Measurements from ENCODE around the gene TAX1BP1. TPM values are rescaled to one million over a fixed set of nuclear protein-coding genes. Genes with fewer than 3 reads are reported as not detected.
A peak's percentile ranks its signal among the peaks of the same experiment; 100 is the strongest.

The TAX1BP1 gene
- 100 to 1,000 TPM; 121 to 122 TPM for total RNA-seq
- polyA plus RNA-seq: 100 to 1,000 TPM in 2 of 3 donors, 10 to 100 TPM in 1; 98.9 to 131 (median 103) TPM
- 133 to 212 (median 141) reads per million in 6 experiments for total RNA-seq

GRCh38 chr7:27739909-27740448, at the start of gene TAX1BP1:
TSS of gene TAX1BP1 (plus strand) at chr7:27740162. CDS start at chr7:27748525, 8,363 bp downstream.
- H3K36me3 Mint-ChIP-seq: peaks cover 0 to 8% (median 0%) of the 10 kb centered on the region in 3 donors
- DNase-seq (peak; percentile 91 to 97 (median 94)), ATAC-seq (peak; percentile 88 to 89)
- H3K4me1 Mint-ChIP-seq: peaks cover 16 to 50% (median 43%) of the 10 kb centered on the region in 4 donors
- no peaks in the 10 kb centered on the region for H3K9me3 Mint-ChIP-seq
- H3K27me3 Mint-ChIP-seq: no peaks in the 10 kb centered on the region
- H3K27ac Mint-ChIP-seq: peak within 1 kb of the TSS; percentile 88 to 99 (median 98)
- POLR2A ChIA-PET: interaction anchor here (1.0 to 2.7 kb wide), 4 partner anchors 38 to 81 kb away, joined by 3 to 57 read pairs (median 4); partner anchors contain the start of gene HIBADH
- peak within 1 kb of the TSS; percentile 86 to 99 (median 98) for H3K4me3 Mint-ChIP-seq

- H3K9me3 Mint-ChIP-seq: peaks cover 0 to 13% (median 8%) of the 10 kb centered on the region in 9 donors
- peaks cover 2 to 9% (median 3%) of the 10 kb centered on the region in 3 donors for H3K36me3 Mint-ChIP-seq
- no peak for DNase-seq
- H3K27me3 Mint-ChIP-seq: peaks cover 2 to 25% (median 13%) of the 10 kb centered on the region in 5 donors
- ATAC-seq: no peak
- no peak overlapping the region for H3K4me3 Mint-ChIP-seq
- H3K4me1 Mint-ChIP-seq: no peaks in the 10 kb centered on the region
- POLR2A ChIA-PET: no interaction called here
- H3K27ac Mint-ChIP-seq: no peak overlapping the region
These were observed 49.3 kb upstream of the TAX1BP1 start for GRCh38 chr7:27690649-27691048.

GRCh38 chr7:27693794-27694193, 46.2 kb upstream of the TAX1BP1 start:
- no peak for DNase-seq
- POLR2A ChIA-PET: interaction anchor here (0.7 kb wide), 1 partner anchor 31 kb away, joined by 3 read pairs; no protein-coding TSS in a partner anchor
- no peak for ATAC-seq

GRCh38 chr7:27695096-27695495, 44.9 kb upstream of the TAX1BP1 start:
- Mint-ChIP-seq H3K27ac (no peak overlapping the region), H3K4me3 (no peak overlapping the region), H3K4me1 (peaks cover 0 to 11% (median 0%) of the 10 kb centered on the region in 4 donors), H3K9me3 (no peaks in the 10 kb centered on the region), H3K36me3 (no peaks in the 10 kb centered on the region), H3K27me3 (peaks cover 0 to 3% (median under 1%) of the 10 kb centered on the region in 5 donors)
- DNase-seq (no peak), ATAC-seq (no peak)
- POLR2A ChIA-PET: no interaction called here

More at GRCh38 chr7:27693794-27694193, 46.2 kb upstream of the TAX1BP1 start:
- Mint-ChIP-seq H3K4me3 (no peak overlapping the region), H3K27ac (no peak overlapping the region), H3K4me1 (peaks cover 0 to 11% (median 0%) of the 10 kb centered on the region in 4 donors), H3K27me3 (peaks cover 2 to 14% (median 9%) of the 10 kb centered on the region in 5 donors), H3K36me3 (no peaks in the 10 kb centered on the region), H3K9me3 (no peaks in the 10 kb centered on the region)

GRCh38 chr7:27697861-27698430, 42.0 kb upstream of the TAX1BP1 start:
- Mint-ChIP-seq H3K4me3 (no peak overlapping the region), H3K27ac (no peak overlapping the region), H3K27me3 (peaks cover 0 to 6% (median 4%) of the 10 kb centered on the region in 5 donors), H3K4me1 (peaks cover 0 to 11% (median 0%) of the 10 kb centered on the region in 4 donors), H3K36me3 (no peaks in the 10 kb centered on the region), H3K9me3 (no peaks in the 10 kb centered on the region)
- DNase-seq: peak in 1 of 10 donors; percentile 1
- no peak for ATAC-seq
- POLR2A ChIA-PET: no interaction called here

GRCh38 chr7:27699751-27700150, 40.2 kb upstream of the TAX1BP1 start:
- Mint-ChIP-seq H3K4me3 (no peak overlapping the region), H3K27me3 (peaks cover 0 to 11% (median 4%) of the 10 kb centered on the region in 5 donors), H3K36me3 (no peaks in the 10 kb centered on the region), H3K4me1 (peaks cover 0 to 11% (median 0%) of the 10 kb centered on the region in 4 donors), H3K27ac (no peak overlapping the region), H3K9me3 (no peaks in the 10 kb centered on the region)
- ATAC-seq (no peak), DNase-seq (no peak)
- POLR2A ChIA-PET: interaction anchor here (0.5 kb wide), 1 partner anchor 32 kb away, joined by 4 read pairs; no protein-coding TSS in a partner anchor

- Mint-ChIP-seq H3K9me3 (no peaks in the 10 kb centered on the region), H3K27me3 (peaks cover 0 to 11% (median 9%) of the 10 kb centered on the region in 5 donors), H3K4me3 (no peak overlapping the region), H3K36me3 (no peaks in the 10 kb centered on the region), H3K27ac (no peak overlapping the region), H3K4me1 (peaks cover 0 to 11% (median 0%) of the 10 kb centered on the region in 4 donors)
- no peak for ATAC-seq
- no peak for DNase-seq
- POLR2A ChIA-PET: interaction anchor here (0.5 kb wide), 1 partner anchor 31 kb away, joined by 4 read pairs; no protein-coding TSS in a partner anchor
These were observed 39.5 kb upstream of the TAX1BP1 start for GRCh38 chr7:27700501-27700900.

GRCh38 chr7:27703181-27703580, 36.8 kb upstream of the TAX1BP1 start:
- DNase-seq (no peak), ATAC-seq (no peak)
- Mint-ChIP-seq H3K4me1 (peaks cover 0 to 3% (median 0%) of the 10 kb centered on the region in 4 donors), H3K27ac (no peak overlapping the region), H3K27me3 (peaks cover 0 to 11% (median 9%) of the 10 kb centered on the region in 5 donors), H3K9me3 (no peaks in the 10 kb centered on the region), H3K4me3 (no peak overlapping the region), H3K36me3 (no peaks in the 10 kb centered on the region)
- POLR2A ChIA-PET: no interaction called here

GRCh38 chr7:27704422-27705199, 35.4 kb upstream of the TAX1BP1 start:
- H3K4me3 Mint-ChIP-seq: no peak overlapping the region
- H3K4me1 Mint-ChIP-seq: no peaks in the 10 kb centered on the region
- peaks cover 0 to 11% (median 9%) of the 10 kb centered on the region in 5 donors for H3K27me3 Mint-ChIP-seq
- ATAC-seq (no peak), DNase-seq (no peak)
- peaks cover 0 to 3% (median 0%) of the 10 kb centered on the region in 9 donors for H3K9me3 Mint-ChIP-seq
- POLR2A ChIA-PET: no interaction called here
- H3K27ac Mint-ChIP-seq: no peak overlapping the region
- H3K36me3 Mint-ChIP-seq: no peaks in the 10 kb centered on the region

- Mint-ChIP-seq H3K27ac (peak overlapping the region in 1 of 10 donors; percentile 34), H3K9me3 (peaks cover 0 to 3% (median 0%) of the 10 kb centered on the region in 9 donors), H3K27me3 (peaks cover 0 to 11% (median 9%) of the 10 kb centered on the region in 5 donors), H3K4me1 (no peaks in the 10 kb centered on the region), H3K4me3 (no peak overlapping the region), H3K36me3 (no peaks in the 10 kb centered on the region)
- DNase-seq (no peak), ATAC-seq (no peak)
- POLR2A ChIA-PET: no interaction called here
These were observed 34.8 kb upstream of the TAX1BP1 start for GRCh38 chr7:27705200-27705594.

GRCh38 chr7:27708485-27708884, 31.5 kb upstream of the TAX1BP1 start:
- Mint-ChIP-seq H3K4me3 (no peak overlapping the region), H3K27me3 (peaks cover 1 to 9% (median 4%) of the 10 kb centered on the region in 5 donors), H3K4me1 (peaks cover 0 to 2% (median 0%) of the 10 kb centered on the region in 4 donors), H3K36me3 (peaks cover 0 to 4% (median 0%) of the 10 kb centered on the region in 3 donors), H3K9me3 (peaks cover 0 to 3% (median 0%) of the 10 kb centered on the region in 9 donors), H3K27ac (no peak overlapping the region)
- POLR2A ChIA-PET: no interaction called here
- no peak for DNase-seq
- no peak for ATAC-seq

Measured in naive thymus-derived CD8-positive, alpha-beta T cell (primary cell).